GM19372 (cell line): Measurements from ENCODE around the gene SLC4A9.

Source experiments
- ATAC-seq: cut with Tn5 transposase; IDR thresholded peaks from one replicate; pipeline ENCODE4 v1.9.1; 2021; ENCODE audit warnings: mild to moderate bottlenecking, low read depth, moderate library complexity; ENCODE audit not compliant: unreplicated experiment

SLC4A9 gene, protein sequence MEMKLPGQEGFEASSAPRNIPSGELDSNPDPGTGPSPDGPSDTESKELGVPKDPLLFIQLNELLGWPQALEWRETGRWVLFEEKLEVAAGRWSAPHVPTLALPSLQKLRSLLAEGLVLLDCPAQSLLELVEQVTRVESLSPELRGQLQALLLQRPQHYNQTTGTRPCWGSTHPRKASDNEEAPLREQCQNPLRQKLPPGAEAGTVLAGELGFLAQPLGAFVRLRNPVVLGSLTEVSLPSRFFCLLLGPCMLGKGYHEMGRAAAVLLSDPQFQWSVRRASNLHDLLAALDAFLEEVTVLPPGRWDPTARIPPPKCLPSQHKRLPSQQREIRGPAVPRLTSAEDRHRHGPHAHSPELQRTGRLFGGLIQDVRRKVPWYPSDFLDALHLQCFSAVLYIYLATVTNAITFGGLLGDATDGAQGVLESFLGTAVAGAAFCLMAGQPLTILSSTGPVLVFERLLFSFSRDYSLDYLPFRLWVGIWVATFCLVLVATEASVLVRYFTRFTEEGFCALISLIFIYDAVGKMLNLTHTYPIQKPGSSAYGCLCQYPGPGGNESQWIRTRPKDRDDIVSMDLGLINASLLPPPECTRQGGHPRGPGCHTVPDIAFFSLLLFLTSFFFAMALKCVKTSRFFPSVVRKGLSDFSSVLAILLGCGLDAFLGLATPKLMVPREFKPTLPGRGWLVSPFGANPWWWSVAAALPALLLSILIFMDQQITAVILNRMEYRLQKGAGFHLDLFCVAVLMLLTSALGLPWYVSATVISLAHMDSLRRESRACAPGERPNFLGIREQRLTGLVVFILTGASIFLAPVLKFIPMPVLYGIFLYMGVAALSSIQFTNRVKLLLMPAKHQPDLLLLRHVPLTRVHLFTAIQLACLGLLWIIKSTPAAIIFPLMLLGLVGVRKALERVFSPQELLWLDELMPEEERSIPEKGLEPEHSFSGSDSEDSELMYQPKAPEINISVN

DNA sequence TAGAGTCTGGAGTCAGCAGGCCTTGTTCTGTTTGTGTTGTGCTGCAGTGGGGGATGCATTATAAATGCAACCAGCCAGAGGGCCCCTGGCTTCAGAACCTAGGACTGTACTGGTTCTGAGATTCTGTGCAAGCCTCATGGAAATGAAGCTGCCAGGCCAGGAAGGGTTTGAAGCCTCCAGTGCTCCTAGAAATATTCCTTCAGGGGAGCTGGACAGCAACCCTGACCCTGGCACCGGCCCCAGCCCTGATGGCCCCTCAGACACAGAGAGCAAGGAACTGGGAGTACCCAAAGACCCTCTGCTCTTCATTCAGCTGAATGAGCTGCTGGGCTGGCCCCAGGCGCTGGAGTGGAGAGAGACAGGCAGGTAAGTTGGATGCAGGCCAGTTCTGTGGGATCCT, at the start of gene SLC4A9:
SLC4A9 (plus strand) TSS at position 94 of the 400 bp plus-strand sequence; CDS start at position 137, 43 bp downstream.
- no peak for ATAC-seq

DNA sequence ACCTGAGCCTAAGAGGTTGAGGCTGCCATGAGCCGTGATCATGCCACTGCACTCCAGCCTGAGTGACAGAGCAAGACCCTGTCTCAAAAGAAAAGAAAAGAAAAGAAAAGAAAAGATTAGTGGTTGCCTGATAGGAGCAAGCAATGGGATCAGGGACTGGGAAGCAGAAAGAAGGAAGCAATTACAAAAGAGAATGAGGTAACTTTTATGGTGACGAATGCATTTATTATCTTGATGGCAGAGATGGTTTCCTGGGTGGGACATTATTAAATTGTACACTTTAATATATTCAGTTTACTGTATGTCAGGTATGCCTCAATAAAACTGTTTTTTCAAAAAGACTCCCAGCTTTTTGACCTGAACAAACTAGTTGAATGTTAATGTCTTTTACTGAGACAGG, 49.6 kb upstream of the SLC4A9 start:
- no peak for ATAC-seq

GRCh38 chr5:140311011-140311467, 49.0 kb upstream of the SLC4A9 start:
- no peak for ATAC-seq

DNA sequence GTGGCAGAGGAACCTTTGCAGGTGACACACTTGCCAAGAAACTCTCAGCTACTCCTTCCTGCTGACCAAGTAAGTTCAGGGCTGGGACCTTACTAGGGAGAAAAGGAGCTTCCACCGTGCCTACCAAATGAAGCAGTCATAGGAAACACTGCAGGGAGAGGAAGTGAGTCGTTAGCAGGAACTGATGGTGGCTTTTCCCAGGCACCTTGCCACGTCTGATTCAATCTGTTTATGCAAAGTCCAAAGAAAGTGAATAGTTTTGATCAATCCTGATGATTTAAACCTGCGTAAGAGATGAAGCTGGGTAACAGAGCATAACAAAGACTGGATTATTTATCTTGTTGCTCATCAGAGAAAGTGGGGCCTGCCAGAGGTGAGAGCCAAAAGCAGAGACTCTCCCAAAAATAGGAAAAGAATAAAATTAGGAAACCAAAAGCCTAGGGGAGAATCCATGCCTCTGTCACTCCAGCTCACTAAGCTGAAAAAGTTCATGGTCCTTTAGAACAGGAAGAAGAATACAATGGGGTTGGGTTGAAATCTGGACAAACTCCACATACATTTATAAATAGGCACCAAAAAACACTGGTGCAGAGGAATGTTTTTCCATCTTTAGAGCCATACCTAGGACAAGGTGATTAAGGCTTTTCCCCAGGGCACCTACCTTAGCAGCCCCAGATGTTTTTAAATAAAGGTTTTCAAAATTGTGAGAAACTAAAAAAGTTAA, 47.8 kb upstream of the SLC4A9 start:
- ATAC-seq, result no peak

DNA sequence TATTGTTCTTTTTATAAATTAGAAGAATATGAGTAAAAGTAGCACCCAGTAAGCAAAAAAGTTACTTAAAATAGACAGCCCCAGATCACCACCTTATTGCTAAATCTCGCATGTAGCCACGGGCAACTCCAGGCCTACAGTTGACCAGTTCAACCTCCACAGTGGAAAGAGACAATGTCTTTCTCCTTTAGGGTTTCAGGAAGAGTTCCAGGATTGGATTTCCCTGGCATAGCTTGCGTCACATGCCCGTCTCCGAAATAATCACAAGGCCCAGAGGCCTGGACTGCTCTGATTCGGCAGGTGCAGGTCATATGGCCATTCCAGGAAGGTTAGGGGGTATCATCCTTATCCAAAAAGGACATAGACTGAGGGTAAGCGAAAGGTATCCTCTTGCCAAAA, 47.2 kb upstream of the SLC4A9 start:
- ATAC-seq, result no peak

GRCh38 chr5:140317859-140318258, 42.1 kb upstream of the SLC4A9 start:
- no peak for ATAC-seq

- no peak for ATAC-seq
These were observed 41.2 kb upstream of the SLC4A9 start for GRCh38 chr5:140318792-140319191.

GRCh38 chr5:140319833-140320232, 40.2 kb upstream of the SLC4A9 start:
- no peak for ATAC-seq

DNA sequence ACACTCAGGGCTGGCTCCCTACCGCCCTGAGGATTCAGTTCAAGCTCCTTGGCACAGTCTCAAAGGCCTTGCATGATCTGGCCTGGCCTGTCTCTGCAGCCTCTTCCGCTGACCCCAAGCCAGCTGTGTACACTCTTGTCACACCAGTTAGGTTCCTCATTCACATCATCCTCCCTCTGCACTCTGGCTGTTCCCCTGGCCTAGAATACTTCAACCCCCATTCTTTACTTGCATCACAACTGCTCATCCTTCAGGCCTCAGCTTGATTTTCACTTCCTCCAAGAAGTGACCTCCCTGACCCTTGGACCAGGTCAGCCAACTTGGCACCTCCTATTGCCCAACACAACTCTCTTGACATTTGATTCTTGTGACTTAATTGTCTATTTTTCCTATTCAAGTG, 38.2 kb upstream of the SLC4A9 start:
- no peak for ATAC-seq

GRCh38 chr5:140322751-140323731, 37.0 kb upstream of the SLC4A9 start:
- ATAC-seq, result no peak

DNA sequence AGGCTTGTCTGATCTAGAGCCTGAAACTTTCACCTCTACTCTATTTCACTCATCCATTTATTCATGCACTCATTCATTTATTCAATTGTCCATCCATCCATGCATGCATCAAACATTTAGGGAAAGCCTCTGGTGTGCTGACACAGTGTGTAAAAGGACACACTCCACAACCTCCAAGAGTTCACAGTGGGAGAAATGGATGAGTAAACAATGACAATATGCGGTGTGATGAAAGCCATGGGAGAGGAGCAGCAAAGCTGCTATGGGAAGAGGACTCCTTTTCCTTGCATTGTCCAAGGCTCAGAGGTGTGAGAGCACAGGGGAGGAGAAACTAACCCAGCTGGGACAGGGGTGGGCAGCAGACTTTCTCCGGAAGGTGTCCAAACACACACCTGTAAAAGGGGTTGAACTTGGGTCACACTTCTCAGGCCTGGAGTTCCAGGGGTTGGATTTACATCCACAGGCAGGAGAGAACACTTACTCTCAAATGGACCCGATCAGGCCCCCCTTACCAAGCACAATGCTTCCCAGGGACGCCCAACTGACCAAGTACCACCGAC, 35.9 kb upstream of the SLC4A9 start:
- ATAC-seq, result no peak

- no peak for ATAC-seq
These were observed 35.3 kb upstream of the SLC4A9 start for GRCh38 chr5:140324617-140325241.

GRCh38 chr5:140325486-140325885, 34.5 kb upstream of the SLC4A9 start:
- ATAC-seq, result no peak

DNA sequence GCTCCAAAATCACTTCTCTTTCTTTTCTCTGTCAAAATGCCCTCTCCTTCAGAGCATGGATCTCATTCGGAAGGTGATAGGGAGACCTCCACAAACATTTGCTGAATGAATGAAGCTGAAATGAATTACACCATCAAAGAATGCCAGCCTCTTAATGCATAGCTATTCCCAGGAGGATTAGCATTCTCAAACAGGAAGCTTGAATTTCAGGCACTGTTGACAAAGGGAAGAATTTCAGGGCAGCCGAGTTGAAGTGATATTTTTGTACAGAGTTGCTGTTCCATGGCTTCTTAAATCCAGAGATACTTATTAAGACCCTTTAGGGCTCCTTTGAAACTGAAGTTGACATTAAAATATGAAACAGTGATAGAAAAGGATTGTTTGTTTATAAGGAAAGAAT, 32.4 kb upstream of the SLC4A9 start:
- no peak for ATAC-seq

DNA sequence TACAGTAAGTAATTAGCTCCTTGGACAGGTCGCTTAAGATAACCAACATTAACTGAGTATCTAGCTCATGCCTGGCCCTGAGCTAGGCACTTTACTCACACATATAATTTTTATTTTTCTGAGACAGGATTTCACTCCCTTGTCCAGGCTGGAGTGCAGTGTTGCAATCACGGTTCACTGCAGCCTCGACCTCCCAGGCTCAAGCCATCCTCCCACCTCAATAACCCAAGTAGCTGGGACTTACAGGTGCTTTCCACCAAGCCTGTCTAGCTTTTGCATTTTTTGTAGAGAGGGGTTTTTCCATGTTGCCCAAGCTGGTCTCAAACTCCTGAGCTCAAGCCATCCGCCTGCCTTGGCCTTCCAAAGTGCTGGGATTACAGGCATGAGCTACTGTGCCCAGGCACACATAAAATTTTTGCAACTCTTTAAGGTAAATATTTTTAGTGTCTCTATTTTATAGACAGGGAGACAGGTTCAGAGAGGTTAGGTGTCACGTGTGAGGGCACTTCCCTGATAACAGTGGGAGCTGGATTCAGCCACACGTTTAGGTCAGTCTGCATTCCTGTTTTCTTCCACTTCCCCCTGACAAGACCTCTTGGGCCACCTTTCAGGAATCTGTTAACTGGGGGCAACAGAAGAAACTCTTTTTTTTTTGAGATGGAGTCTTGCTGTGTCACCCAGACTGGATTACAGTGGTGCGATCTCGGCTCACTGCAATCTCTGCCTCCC, 31.8 kb upstream of the SLC4A9 start:
- ATAC-seq, result no peak

GRCh38 chr5:140329739-140330481, 30.1 kb upstream of the SLC4A9 start:
- no peak for ATAC-seq

GRCh38 chr5:140331638-140332037, 28.4 kb upstream of the SLC4A9 start:
- ATAC-seq, result no peak
